BE2C (cell line): Measurements from ENCODE around the gene ANKRD31. TPM values are rescaled to one million over a fixed set of nuclear protein-coding genes. Genes with fewer than 3 reads are reported as not detected.

ENCODE experiments used
- DNase-seq: peaks from one replicate; pipeline ENCODE4 v3.0.0-alpha.2; 2020
- H3K27me3 ChIP-seq: fragments of 250-450 bp; sonication (Bioruptor Pico); 2 replicates; pipeline ENCODE4 v1.5.1; 2020; ENCODE audit warnings: mild to moderate bottlenecking
- H3K36me3 ChIP-seq: fragments of 250-450 bp; sonication (Bioruptor Pico); 2 replicates; pipeline ENCODE4 v1.5.1; 2020; ENCODE audit warnings: mild to moderate bottlenecking
- H3K4me1 ChIP-seq: fragments of 250-450 bp; sonication (Bioruptor Pico); 2 replicates; pipeline ENCODE4 v1.5.1; 2020
- H3K4me3 ChIP-seq: 2 replicates; pipeline ENCODE4 v1.5.1; 2011; ENCODE audit warnings: low read depth, low read length
- H3K9me3 ChIP-seq: fragments of 250-450 bp; sonication (Bioruptor Pico); 2 replicates; pipeline ENCODE4 v1.5.1; 2020
- CTCF ChIP-seq: IDR thresholded peaks from 2 replicates; pipeline ENCODE4 v1.5.1; 2012; ENCODE audit warnings: mild to moderate bottlenecking, low read depth, low read length
- polyA plus RNA-seq: library from polyadenylated mRNA; unstranded; fragments of >200 nt; gene quantifications from one replicate; pipeline ENCODE4 v1.2.1, GENCODE V29; 2012; ENCODE audit warnings: low read depth, missing spikeins; ENCODE audit not compliant: insufficient read length, insufficient read depth

ANKRD31 gene, protein sequence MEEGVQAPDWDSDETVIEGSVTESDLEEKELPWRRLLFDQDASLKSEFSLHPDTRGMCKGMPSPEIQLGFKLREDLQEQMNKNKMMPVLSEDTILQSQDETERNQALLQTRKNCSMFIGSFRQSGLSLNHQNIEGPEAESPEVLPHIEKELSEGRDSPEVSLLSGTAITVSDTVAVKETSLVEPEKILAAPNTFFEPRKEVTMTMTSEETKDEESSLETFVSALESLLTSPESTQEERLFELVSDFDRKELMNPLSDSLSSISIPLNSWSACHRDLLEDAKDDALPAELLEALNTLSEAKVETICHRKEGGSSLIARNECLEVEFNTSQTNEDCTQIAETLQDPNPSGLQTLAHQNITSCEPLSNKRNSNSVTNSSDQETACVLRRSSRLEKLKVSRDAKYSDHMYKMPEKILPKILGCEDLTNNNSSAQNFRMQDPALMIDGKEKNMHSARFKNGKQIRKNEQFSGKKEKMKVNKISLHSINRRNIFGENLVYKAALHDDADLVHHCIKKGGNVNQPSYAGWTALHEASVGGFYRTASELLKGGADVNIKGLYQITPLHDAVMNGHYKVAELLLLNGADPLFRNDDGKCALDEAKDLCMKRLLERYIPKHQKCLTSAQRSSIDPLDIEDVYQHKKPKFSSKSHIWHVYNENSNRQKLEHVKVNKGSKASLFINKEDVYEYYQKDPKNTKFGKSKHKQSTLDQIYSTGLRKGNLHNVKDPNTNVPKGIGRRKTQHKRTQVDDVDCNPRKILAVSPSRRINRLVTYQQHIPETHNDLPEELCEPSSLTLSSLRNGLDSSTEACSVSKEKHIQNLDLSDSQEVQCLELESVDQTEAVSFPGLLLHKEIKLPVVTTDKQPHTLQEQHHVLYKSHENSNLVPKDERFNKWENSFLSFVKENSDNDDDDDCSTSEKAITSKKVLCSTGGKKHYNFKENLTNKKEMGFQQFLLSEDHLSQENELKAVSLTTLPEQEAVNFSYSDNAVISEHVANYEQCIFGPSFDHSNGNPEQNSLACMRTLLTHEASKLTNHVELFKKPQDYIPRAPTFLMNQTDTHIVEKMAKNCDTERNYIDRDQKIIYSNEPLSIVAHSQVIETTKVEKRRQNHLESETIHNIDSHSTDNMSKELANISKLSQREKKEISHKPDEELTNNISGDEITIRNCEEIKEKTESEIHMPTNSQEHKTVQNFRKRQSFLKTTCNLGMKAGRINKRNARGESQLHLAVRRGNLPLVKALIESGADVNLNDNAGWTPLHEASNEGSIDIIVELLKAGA (N-terminal part only)
- polyA plus RNA-seq = 0.12 TPM

- peak; percentile 89 for DNase-seq
- Histone ChIP-seq H3K9me3 (no peaks in the 10 kb centered on the region), H3K36me3 (no peaks in the 10 kb centered on the region), H3K4me3 (peak within 1 kb of the TSS; percentile 86), H3K27me3 (no peaks in the 10 kb centered on the region; the same call in 1 of the 2 replicates), H3K4me1 (no peaks in the 10 kb centered on the region)
- TF ChIP-seq CTCF = peak; percentile 52
Observed at GRCh38 chr5:75236322-75237316, at the start of gene ANKRD31. Gene ANKRD31, minus strand, starts transcription at chr5:75236878. Its CDS starts 192 bp downstream, at chr5:75236686.

DNA sequence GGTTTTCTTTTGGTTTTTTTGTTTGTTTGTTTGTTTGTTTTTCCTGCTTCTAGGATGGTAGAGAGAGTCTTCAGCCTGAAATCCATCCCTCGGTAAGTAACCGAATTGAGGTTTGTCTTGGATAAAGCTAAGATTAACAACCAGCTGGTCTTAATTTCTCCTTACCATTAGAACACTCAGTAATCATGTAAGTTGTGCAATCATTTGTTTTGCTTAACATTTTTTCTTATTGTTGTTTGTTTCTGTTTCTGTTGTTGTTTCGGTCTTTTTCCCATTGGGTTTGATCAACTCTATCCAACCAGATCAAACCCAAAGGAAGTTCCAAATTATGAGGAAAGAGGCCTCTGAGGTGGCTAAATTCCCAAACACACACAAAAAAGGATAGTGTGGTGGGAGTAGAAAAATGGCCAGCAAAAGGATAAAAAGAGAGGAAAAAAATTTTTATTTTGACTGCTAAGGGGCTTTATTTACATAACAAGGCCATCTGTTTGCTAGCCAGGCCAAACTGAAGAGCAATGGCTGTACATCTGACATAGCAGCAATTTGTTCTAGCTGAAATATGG is 49.6 kb upstream of the ANKRD31 start:
- Histone ChIP-seq H3K9me3 (no peaks in the 10 kb centered on the region), H3K4me3 (no peak overlapping the region), H3K36me3 (no peaks in the 10 kb centered on the region), H3K4me1 (no peaks in the 10 kb centered on the region), H3K27me3 (0 out of 2 replicates have a peak, but pooled peaks cover 4% of the 10 kb centered on the region)
- TF ChIP-seq CTCF = no peak
- no peak for DNase-seq

- no peaks in the 10 kb centered on the region for H3K27me3 ChIP-seq
- no peak overlapping the region for H3K4me3 ChIP-seq
- no peaks in the 10 kb centered on the region for H3K4me1 ChIP-seq
- no peaks in the 10 kb centered on the region for H3K36me3 ChIP-seq
- no peak for TF ChIP-seq CTCF
- DNase-seq = no peak
- no peaks in the 10 kb centered on the region; the same call in 1 of the 2 replicates for H3K9me3 ChIP-seq
Observed at GRCh38 chr5:75282581-75282980, 45.9 kb upstream of the ANKRD31 start.

GRCh38 chr5:75281716-75282465 is 45.2 kb upstream of the ANKRD31 start:
- Histone ChIP-seq H3K4me1 (no peaks in the 10 kb centered on the region), H3K36me3 (no peaks in the 10 kb centered on the region), H3K9me3 (no peaks in the 10 kb centered on the region; the same call in 1 of the 2 replicates), H3K27me3 (no peaks in the 10 kb centered on the region), H3K4me3 (no peak overlapping the region)
- DNase-seq = no peak
- TF ChIP-seq CTCF = no peak
